Measurements from ENCODE around the gene EMC6.

EMC6 gene

GRCh38 chr17:3718201-3718600 is 49.6 kb downstream of the EMC6 start:
- no peak overlapping the region for H3K4me3 Mint-ChIP-seq
- H3K36me3 Mint-ChIP-seq (ENCODE audit: insufficient read depth) = peaks cover 70% of the 10 kb centered on the region
- H3K27ac Mint-ChIP-seq = no peak overlapping the region
- H3K9me3 Mint-ChIP-seq = no peaks in the 10 kb centered on the region
- peaks cover 22 to 33% of the 10 kb centered on the region in 2 donors for H3K4me1 Mint-ChIP-seq (ENCODE audit: low read depth in 2 of 2)
- ATAC-seq (replicated peaks) = no peak
- H3K27me3 Mint-ChIP-seq = no peaks in the 10 kb centered on the region
- no peak for DNase-seq

GRCh38 chr17:3719265-3719664 is 50.7 kb downstream of the EMC6 start:
- H3K4me3 Mint-ChIP-seq = no peak overlapping the region
- ATAC-seq (replicated peaks) (no peak), DNase-seq (no peak)
- H3K27me3 Mint-ChIP-seq = no peaks in the 10 kb centered on the region
- no peak overlapping the region for H3K27ac Mint-ChIP-seq
- peaks cover 73% of the 10 kb centered on the region for H3K36me3 Mint-ChIP-seq (ENCODE audit: insufficient read depth)
- peaks cover 20 to 31% of the 10 kb centered on the region in 2 donors for H3K4me1 Mint-ChIP-seq (ENCODE audit: low read depth in 2 of 2)
- H3K9me3 Mint-ChIP-seq = no peaks in the 10 kb centered on the region
